ENCODE measurements around the gene STAT1.

DNA sequence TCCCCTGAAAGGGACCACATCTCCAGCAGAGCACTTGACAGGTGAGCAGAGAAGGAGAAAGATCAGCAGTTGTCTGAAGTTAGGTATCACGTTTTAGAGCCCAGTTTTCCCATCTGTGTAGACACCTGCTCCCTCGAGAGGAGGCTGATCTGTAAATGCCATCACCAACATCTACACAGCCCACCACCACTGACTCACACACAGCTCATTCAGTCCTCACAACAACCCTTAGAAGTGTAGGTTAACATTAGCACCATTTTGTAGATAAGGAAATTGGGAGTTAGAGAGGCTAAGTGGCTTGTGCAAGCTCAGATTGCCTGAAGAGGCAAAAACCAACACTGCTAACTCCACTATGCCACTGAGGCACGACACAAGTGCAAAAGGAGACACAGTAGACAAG, 37.2 kb upstream of the STAT1 start:
- TF ChIP-seq, protein P1, sequence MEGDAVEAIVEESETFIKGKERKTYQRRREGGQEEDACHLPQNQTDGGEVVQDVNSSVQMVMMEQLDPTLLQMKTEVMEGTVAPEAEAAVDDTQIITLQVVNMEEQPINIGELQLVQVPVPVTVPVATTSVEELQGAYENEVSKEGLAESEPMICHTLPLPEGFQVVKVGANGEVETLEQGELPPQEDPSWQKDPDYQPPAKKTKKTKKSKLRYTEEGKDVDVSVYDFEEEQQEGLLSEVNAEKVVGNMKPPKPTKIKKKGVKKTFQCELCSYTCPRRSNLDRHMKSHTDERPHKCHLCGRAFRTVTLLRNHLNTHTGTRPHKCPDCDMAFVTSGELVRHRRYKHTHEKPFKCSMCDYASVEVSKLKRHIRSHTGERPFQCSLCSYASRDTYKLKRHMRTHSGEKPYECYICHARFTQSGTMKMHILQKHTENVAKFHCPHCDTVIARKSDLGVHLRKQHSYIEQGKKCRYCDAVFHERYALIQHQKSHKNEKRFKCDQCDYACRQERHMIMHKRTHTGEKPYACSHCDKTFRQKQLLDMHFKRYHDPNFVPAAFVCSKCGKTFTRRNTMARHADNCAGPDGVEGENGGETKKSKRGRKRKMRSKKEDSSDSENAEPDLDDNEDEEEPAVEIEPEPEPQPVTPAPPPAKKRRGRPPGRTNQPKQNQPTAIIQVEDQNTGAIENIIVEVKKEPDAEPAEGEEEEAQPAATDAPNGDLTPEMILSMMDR (IDR thresholded peaks at IDR 0.05), result no peak
- TF ChIP-seq POLR2A (IDR thresholded peaks at IDR 0.05), result no peak
- TF ChIP-seq POLR2AphosphoS5 (IDR thresholded peaks at IDR 0.05), result no peak
